ENCODE results near the gene BRI3. TPM values are rescaled to one million over a fixed set of nuclear protein-coding genes. Genes with fewer than 3 reads are reported as not detected.
A peak's percentile ranks its signal among the peaks of the same experiment; 100 is the strongest.

The BRI3 gene
- total RNA-seq, 2 donors from 2014 or later, result 29.0 to 44.9 TPM

GRCh38 chr7:98317366-98318040 lies 36.0 kb downstream of the BRI3 start:
- Histone ChIP-seq H3K4me3 (no peak overlapping the region), H3K4me1 (peaks cover 7% of the 10 kb centered on the region), H3K27me3 (no peaks in the 10 kb centered on the region), H3K9me3 (no peaks in the 10 kb centered on the region), H3K27ac (no peak overlapping the region), H3K36me3 (replicated peaks in 1 of 2; ENCODE audit: insufficient read depth in 1 of 2, low read depth in 2 of 2) (peaks cover 0 to 3% of the 10 kb centered on the region in 2 donors)
- no peak for TF ChIP-seq POLR2A (IDR thresholded peaks at IDR 0.05)
- TF ChIP-seq CTCF (IDR thresholded peaks at IDR 0.05), result no peak
- DNase-seq, result no peak
- intact Hi-C loops (cut with DNase I), result no loop called here
- WGBS, 2 donors, result 91 to 93% methylated on average over 14 of the region's 14 CpGs
- ATAC-seq, result no peak

- intact Hi-C loops (cut with DNase I), result no loop called here
- no peak for ATAC-seq
- WGBS, 2 donors, result 92 to 98% methylated on average over 9 of the region's 9 CpGs
Observed at GRCh38 chr7:98319176-98319575, 37.7 kb downstream of the BRI3 start.

GRCh38 chr7:98321301-98321700 lies 39.8 kb downstream of the BRI3 start:
- no peak overlapping the region for H3K4me3 ChIP-seq
- WGBS, 2 donors, result 38 to 39% methylated on average over 4 to 10 of the region's 10 CpGs
- intact Hi-C loops (cut with DNase I), result no loop called here
- no peaks in the 10 kb centered on the region for H3K27me3 ChIP-seq
- ATAC-seq (no peak), DNase-seq (peak in 1 of 4 donors; percentile 41)
- TF ChIP-seq CTCF (IDR thresholded peaks at IDR 0.05) (no peak), POLR2A (IDR thresholded peaks at IDR 0.05) (no peak)
- no peaks in the 10 kb centered on the region for H3K36me3 ChIP-seq (replicated peaks in 1 of 2; ENCODE audit: insufficient read depth in 1 of 2, low read depth in 2 of 2)
- H3K9me3 ChIP-seq, result no peaks in the 10 kb centered on the region
- H3K4me1 ChIP-seq, result peaks cover 7% of the 10 kb centered on the region
- H3K27ac ChIP-seq, result no peak overlapping the region

More at GRCh38 chr7:98319176-98319575, 37.7 kb downstream of the BRI3 start:
- H3K36me3 ChIP-seq (replicated peaks in 1 of 2; ENCODE audit: insufficient read depth in 1 of 2, low read depth in 2 of 2), result peaks cover 0 to 3% of the 10 kb centered on the region in 2 donors
- H3K27me3 ChIP-seq, result no peaks in the 10 kb centered on the region
- H3K27ac ChIP-seq, result no peak overlapping the region
- H3K4me1 ChIP-seq, result peaks cover 7% of the 10 kb centered on the region
- TF ChIP-seq CTCF (IDR thresholded peaks at IDR 0.05) (no peak), POLR2A (IDR thresholded peaks at IDR 0.05) (no peak)
- no peaks in the 10 kb centered on the region for H3K9me3 ChIP-seq
- DNase-seq, result no peak
- no peak overlapping the region for H3K4me3 ChIP-seq

- Histone ChIP-seq H3K36me3 (replicated peaks in 1 of 2; ENCODE audit: insufficient read depth in 1 of 2, low read depth in 2 of 2) (no peaks in the 10 kb centered on the region), H3K27ac (no peak overlapping the region), H3K4me3 (no peak overlapping the region), H3K27me3 (no peaks in the 10 kb centered on the region), H3K4me1 (peaks cover 7% of the 10 kb centered on the region), H3K9me3 (no peaks in the 10 kb centered on the region)
- DNase-seq (no peak), ATAC-seq (no peak)
- TF ChIP-seq CTCF (IDR thresholded peaks at IDR 0.05), result no peak
- TF ChIP-seq POLR2A (IDR thresholded peaks at IDR 0.05), result no peak
- 83 to 84% methylated on average over 22 to 24 of the region's 24 CpGs for WGBS, 2 donors
- intact Hi-C loops (cut with DNase I), result no loop called here
Observed at GRCh38 chr7:98322331-98323270, 41.1 kb downstream of the BRI3 start.
